ENCODE data around the gene BBS1. TPM values are rescaled to one million over a fixed set of nuclear protein-coding genes. Genes with fewer than 3 reads are reported as not detected.

BBS1 gene
- total RNA-seq, 1 experiment from 2014 or later, result 28.4 TPM

DNA sequence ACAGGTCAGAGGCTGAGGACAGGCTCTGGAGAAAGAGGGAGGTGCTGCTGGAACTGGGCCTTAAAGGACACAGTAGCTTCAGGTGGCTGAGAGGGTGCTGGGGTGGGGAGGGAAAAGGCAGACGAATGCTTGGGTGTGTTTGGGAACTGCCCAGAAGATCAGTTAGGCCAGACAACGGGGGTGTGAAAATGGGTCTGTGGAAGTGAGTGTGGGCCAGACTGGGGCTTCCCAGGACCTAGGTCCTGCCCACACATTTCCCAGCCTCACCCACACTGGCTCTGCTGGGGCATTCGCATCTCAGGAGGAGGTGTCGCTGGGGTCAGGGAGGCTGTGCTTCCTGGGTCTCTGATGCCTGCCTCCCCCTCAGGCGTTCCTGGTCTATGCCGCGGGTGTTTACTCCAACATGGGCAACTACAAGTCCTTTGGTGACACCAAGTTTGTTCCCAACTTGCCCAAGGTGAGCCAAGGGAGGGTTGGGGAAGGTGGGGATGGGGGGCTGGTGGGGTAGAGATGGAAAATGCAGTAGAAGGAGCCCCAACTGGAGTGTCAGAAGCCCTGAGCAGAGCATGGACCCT is 25.5 kb upstream of the BBS1 start:
- Histone ChIP-seq H3K9ac (ENCODE audit: low read length) (no peak overlapping the region), H3K36me3 (ENCODE audit: low read depth, low read length) (peaks cover 10% of the 10 kb centered on the region; the same call in 1 of the 2 replicates)
- intact Hi-C loops (cut with micrococcal nuclease), result no loop called here

DNA sequence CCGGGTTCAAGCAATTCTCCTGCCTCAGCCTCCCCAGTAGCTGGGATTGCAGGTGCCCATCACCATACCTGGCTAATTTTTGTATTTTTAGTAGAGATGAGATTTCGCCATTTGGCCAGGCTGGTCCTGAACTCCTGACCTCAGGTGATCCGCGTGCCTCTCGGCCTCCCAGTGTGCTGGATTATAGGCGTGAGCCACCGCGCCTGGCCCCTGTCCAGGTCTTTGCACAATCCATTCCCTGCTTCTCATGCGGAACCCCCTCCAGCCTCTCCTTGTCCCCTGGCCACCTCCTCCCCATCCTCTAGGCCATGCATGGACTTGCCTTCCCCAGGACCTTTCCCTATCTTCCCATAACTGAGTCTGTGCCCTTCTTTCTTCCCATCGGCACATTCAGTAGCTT is 21.5 kb upstream of the BBS1 start:
- CTCF ChIA-PET, result no interaction called here
- H2AFZ ChIP-seq (ENCODE audit: low read length), result no peak overlapping the region

More for the DNA sequence above, 25.5 kb upstream of the BBS1 start:
- DNase-seq (no peak), ATAC-seq (no peak)
- H3K9me2 ChIP-seq (replicated peaks; ENCODE audit: low read length), result no peaks in the 10 kb centered on the region
- no peaks in the 10 kb centered on the region for H4K20me1 ChIP-seq (ENCODE audit: low read length)
- no peak overlapping the region for H3K4me3 ChIP-seq (ENCODE audit: low read length)
- H3K9me3 ChIP-seq (ENCODE audit: low read length), result no peaks in the 10 kb centered on the region
- no peaks in the 10 kb centered on the region for H3K79me2 ChIP-seq (ENCODE audit: low read length)
- H3K4me2 ChIP-seq (ENCODE audit: low read length), result no peak overlapping the region
- no peaks in the 10 kb centered on the region for H3K27me3 ChIP-seq (ENCODE audit: low read length)
- ChIA-PET POLR2A (ENCODE audit: unreplicated experiment) (no interaction called here), CTCF (no interaction called here)
- no peaks in the 10 kb centered on the region for H3F3A ChIP-seq (ENCODE audit: low read length, unreplicated experiment)
- peaks cover 7% of the 10 kb centered on the region; the same call in 1 of the 2 replicates for H3K4me1 ChIP-seq (ENCODE audit: insufficient read depth, low read length)
- no peak overlapping the region for H2AFZ ChIP-seq (ENCODE audit: low read length)
- BruUV-seq (replicated peaks), result no TSS peak
- H3K27ac ChIP-seq (ENCODE audit: low read length), result no peak overlapping the region
- TF ChIP-seq CTCF (conservative IDR thresholded peaks at IDR 0.05; ENCODE audit: low read depth, low read length), result no peak
- TF ChIP-seq EZH2phosphoT487 (IDR thresholded peaks at IDR 0.05; ENCODE audit: borderline replicate concordance, low read length), result no peak

More for the DNA sequence above, 21.5 kb upstream of the BBS1 start:
- peaks cover 28% of the 10 kb centered on the region; the same call in 1 of the 2 replicates for H3K36me3 ChIP-seq (ENCODE audit: low read depth, low read length)
- no peak for TF ChIP-seq EZH2phosphoT487 (IDR thresholded peaks at IDR 0.05; ENCODE audit: borderline replicate concordance, low read length)
- no peak for TF ChIP-seq CTCF (conservative IDR thresholded peaks at IDR 0.05; ENCODE audit: low read depth, low read length)
- TF ChIP-seq EZH2 (IDR thresholded peaks at IDR 0.05; ENCODE audit: low read length, unreplicated experiment), result no peak
- no peaks in the 10 kb centered on the region for H3K9me3 ChIP-seq (ENCODE audit: low read length)
- BruUV-seq (replicated peaks), result no TSS peak
- H3K9me2 ChIP-seq (replicated peaks; ENCODE audit: low read length), result no peaks in the 10 kb centered on the region
- H3K4me2 ChIP-seq (ENCODE audit: low read length), result no peak overlapping the region
- no peaks in the 10 kb centered on the region for H4K20me1 ChIP-seq (ENCODE audit: low read length)
- no peaks in the 10 kb centered on the region for H3F3A ChIP-seq (ENCODE audit: low read length, unreplicated experiment)
- H3K9ac ChIP-seq (ENCODE audit: low read length), result no peak overlapping the region
- DNase-seq, result no peak
- POLR2A ChIA-PET (ENCODE audit: unreplicated experiment), result no interaction called here
- no peaks in the 10 kb centered on the region for H3K79me2 ChIP-seq (ENCODE audit: low read length)
- no peaks in the 10 kb centered on the region for H3K4me1 ChIP-seq (ENCODE audit: insufficient read depth, low read length)
- intact Hi-C loops (cut with micrococcal nuclease), result no loop called here
- no peaks in the 10 kb centered on the region for H3K27me3 ChIP-seq (ENCODE audit: low read length)
- H3K27ac ChIP-seq (ENCODE audit: low read length), result no peak overlapping the region
- ATAC-seq, result no peak
- H3K4me3 ChIP-seq (ENCODE audit: low read length), result no peak overlapping the region

Measured in PC-3 (cell line).